Smooth muscle cell (in vitro differentiated cells): ENCODE measurements around the gene ASB16. TPM values are rescaled to one million over a fixed set of nuclear protein-coding genes. Genes with fewer than 3 reads are reported as not detected.
A peak's percentile ranks its signal among the peaks of the same experiment; 100 is the strongest.
"Not testable (repeated sequence)": the region's sequence is repeated elsewhere in the genome, so short reads cannot be mapped to it uniquely, and the experiment has no call there.

Experiments
- DNase-seq: peaks from one replicate; lab custom pipeline; 2025; ENCODE audit not compliant: unreplicated experiment; lab: John Stamatoyannopoulos, UW
- H2AFZ ChIP-seq: fragments of 200-600 bp; sonication (generic); 2 replicates; pipeline ENCODE4 v1.6.0; 2016; ENCODE audit warnings: antibody characterized with exemption, low read depth, mild to moderate bottlenecking
- H3F3A ChIP-seq: fragments of 200-600 bp; sonication (generic); 2 replicates; pipeline ENCODE4 v1.6.0; 2017; ENCODE audit warnings: antibody characterized with exemption, low read depth
- H3K27ac ChIP-seq: fragments of 200-600 bp; sonication (generic); 2 replicates; pipeline ENCODE4 v1.5.1; 2016; ENCODE audit warnings: low read depth, mild to moderate bottlenecking
- H3K27me3 ChIP-seq: fragments of 200-600 bp; sonication (generic); 2 replicates; pipeline ENCODE4 v1.6.1; 2016; ENCODE audit warnings: low read depth, mild to moderate bottlenecking
- H3K36me3 ChIP-seq: fragments of 200-600 bp; sonication (generic); 2 replicates; pipeline ENCODE4 v1.5.1; 2016; ENCODE audit warnings: low read depth
- H3K4me1 ChIP-seq: fragments of 200-600 bp; sonication (generic); 2 replicates; pipeline ENCODE4 v1.5.1; 2016; ENCODE audit warnings: low read depth
- H3K4me2 ChIP-seq: fragments of 200-600 bp; sonication (generic); 2 replicates; pipeline ENCODE4 v1.6.0; 2016; ENCODE audit warnings: mild to moderate bottlenecking
- H3K4me3 ChIP-seq: fragments of 200-600 bp; sonication (generic); 2 replicates; pipeline ENCODE4 v1.5.1; 2016; ENCODE audit warnings: mild to moderate bottlenecking
- H3K79me2 ChIP-seq: fragments of 200-600 bp; sonication (generic); 2 replicates; pipeline ENCODE4 v1.6.0; 2016; ENCODE audit warnings: low read depth, mild to moderate bottlenecking
- H3K9ac ChIP-seq: fragments of 200-600 bp; sonication (generic); 2 replicates; pipeline ENCODE4 v1.6.0; 2016; ENCODE audit warnings: low read depth
- H3K9me3 ChIP-seq: fragments of 200-600 bp; sonication (generic); replicated peaks from 2 replicates; pipeline ENCODE4 v1.5.1; 2016; ENCODE audit warnings: low read depth
- H4K20me1 ChIP-seq: fragments of 200-600 bp; sonication (generic); 2 replicates; pipeline ENCODE4 v1.6.0; 2016; ENCODE audit warnings: low read depth
- CTCF ChIP-seq: fragments of 200-600 bp; sonication (generic); IDR thresholded peaks from 2 replicates; pipeline ENCODE4 v1.5.1; 2017; ENCODE audit warnings: borderline replicate concordance, mild to moderate bottlenecking, antibody characterized with exemption; ENCODE audit not compliant: insufficient read depth, poor library complexity, severe bottlenecking
- WGBS: methylation state at CpG from one replicate; pipeline ENCODE4 v1.1.7; 2016; ENCODE audit warnings: low lambda C conversion rate; 5-methylcytosine and 5-hydroxymethylcytosine counted together
- polyA plus RNA-seq: library from polyadenylated mRNA; unstranded; fragments of >200 nt; fragmentation: Nextera tagmentation; extraction: Ambion mirVana; gene quantifications from 2 replicates; pipeline ENCODE4 v1.2.1, GENCODE V29; 2016
- total RNA-seq: library from RNA; depleted of rRNA; stranded (reverse); fragments of >200 nt; gene quantifications from 2 replicates; pipeline ENCODE4 v1.2.3, GENCODE V29; 2014

The ASB16 gene
- total and polyA plus RNA-seq, 2 experiments from 2014 or later: 0.35 TPM; not detected in 1

- no peak overlapping the region for H3K27ac ChIP-seq
- no peak overlapping the region for H3K4me3 ChIP-seq
- DNase-seq: no peak
- H3K4me1 ChIP-seq: peaks cover 5% of the 10 kb centered on the region
- no peaks in the 10 kb centered on the region for H4K20me1 ChIP-seq
- H3K36me3 ChIP-seq: no peaks in the 10 kb centered on the region
- 94% methylated on average over 4 of the region's 4 CpGs for WGBS
- no peaks in the 10 kb centered on the region for H3K79me2 ChIP-seq
- H3F3A ChIP-seq: no peaks in the 10 kb centered on the region
- no peaks in the 10 kb centered on the region for H3K27me3 ChIP-seq
- no peak overlapping the region for H2AFZ ChIP-seq
- no peak for TF ChIP-seq CTCF
- H3K4me2 ChIP-seq: no peak overlapping the region
- no peak overlapping the region for H3K9ac ChIP-seq
- H3K9me3 ChIP-seq: no peaks in the 10 kb centered on the region
Measured at GRCh38 chr17:44133918-44134476, 36.5 kb upstream of the ASB16 start.

- Histone ChIP-seq H3K79me2 (no peaks in the 10 kb centered on the region), H4K20me1 (no peaks in the 10 kb centered on the region), H3K4me2 (no peak overlapping the region), H2AFZ (no peak overlapping the region), H3K27me3 (no peaks in the 10 kb centered on the region), H3K4me3 (no peak overlapping the region), H3K27ac (no peak overlapping the region), H3K9ac (no peak overlapping the region), H3K36me3 (no peaks in the 10 kb centered on the region), H3K9me3 (no peaks in the 10 kb centered on the region), H3K4me1 (peaks cover 5% of the 10 kb centered on the region), H3F3A (no peaks in the 10 kb centered on the region)
- WGBS: 94% methylated on average over 9 of the region's 9 CpGs
- no peak for TF ChIP-seq CTCF
- DNase-seq: no peak
Measured at GRCh38 chr17:44134752-44135568, 35.5 kb upstream of the ASB16 start.

- Histone ChIP-seq H3K9me3 (no peaks in the 10 kb centered on the region), H3F3A (no peaks in the 10 kb centered on the region), H3K9ac (peak overlapping the region; percentile 69), H3K4me2 (peak overlapping the region; percentile 83), H2AFZ (peak overlapping the region; percentile 68), H3K4me1 (peaks cover 9% of the 10 kb centered on the region), H3K79me2 (no peaks in the 10 kb centered on the region), H3K36me3 (no peaks in the 10 kb centered on the region), H3K4me3 (peak overlapping the region; percentile 39), H3K27ac (peak overlapping the region; percentile 96), H3K27me3 (no peaks in the 10 kb centered on the region), H4K20me1 (no peaks in the 10 kb centered on the region)
- 5% methylated on average over 20 of the region's 20 CpGs for WGBS
- DNase-seq: peak; percentile 86
- no peak for TF ChIP-seq CTCF
Measured at GRCh38 chr17:44137891-44138709, 32.4 kb upstream of the ASB16 start.

- over 99% methylated on average over 8 of the region's 8 CpGs for WGBS
- H3K9me3 ChIP-seq: not testable (repeated sequence)
Measured at GRCh38 chr17:44143921-44144320, 26.6 kb upstream of the ASB16 start.

More at GRCh38 chr17:44143921-44144320, 26.6 kb upstream of the ASB16 start:
- H3K36me3 ChIP-seq, H3K4me1 ChIP-seq, H3K4me2 ChIP-seq, H3K9ac ChIP-seq, H2AFZ ChIP-seq, H3F3A ChIP-seq, H3K27me3 ChIP-seq, H3K79me2 ChIP-seq, H3K4me3 ChIP-seq, H3K27ac ChIP-seq, DNase-seq, H4K20me1 ChIP-seq: not testable (repeated sequence)
